HepG2 (cell line): ENCODE data around the gene NLRP4.

Experiments used
- POLR2A ChIP-seq, 2 experiments: IDR thresholded peaks; 2 replicates each; pipeline ENCODE4 v1.6.1; 2011; ENCODE audit warnings: low read depth in 2 of 2, low read length in 2 of 2, mild to moderate bottlenecking in 1 of 2, moderate library complexity in 1 of 2; ENCODE audit not compliant: insufficient read depth in 1 of 2
- TF ChIP-seq, protein P1 (sequence below): sonication (generic); formaldehyde crosslinking; conservative IDR thresholded peaks from 2 replicates; pipeline ENCODE4 v1.5.0; 2020; ENCODE audit warnings: missing genetic modification reagents
- TF ChIP-seq, protein P2 (sequence below): sonication (generic); formaldehyde crosslinking; conservative IDR thresholded peaks from 2 replicates; pipeline ENCODE4 v1.4.0; 2020; ENCODE audit warnings: missing genetic modification reagents
- TF ChIP-seq, protein P3 (sequence below): sonication (generic); formaldehyde crosslinking; IDR thresholded peaks from 2 replicates; pipeline ENCODE4 v1.5.0; 2020; ENCODE audit warnings: mild to moderate bottlenecking, missing genetic modification reagents, moderate library complexity

DNA sequence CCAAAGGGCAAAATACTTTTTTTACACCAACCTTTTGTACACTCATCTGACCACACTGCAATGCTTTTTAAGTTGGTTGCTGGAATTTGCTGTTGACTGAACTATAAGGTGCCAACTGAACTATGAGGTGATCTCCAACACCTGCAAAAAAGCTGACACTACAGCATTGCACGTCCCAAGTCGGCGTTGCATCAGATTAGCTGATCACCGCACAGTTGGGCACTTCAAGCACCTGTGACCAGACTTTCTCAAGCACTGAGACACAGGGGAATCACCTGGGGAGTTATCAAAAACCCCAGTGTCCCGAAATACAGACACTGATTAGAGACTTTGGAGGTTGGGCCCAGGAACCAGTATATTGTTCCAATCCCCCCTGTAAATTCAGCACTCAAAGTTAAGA is 5.7 kb upstream of the NLRP4 start:
- TF ChIP-seq, protein P1, sequence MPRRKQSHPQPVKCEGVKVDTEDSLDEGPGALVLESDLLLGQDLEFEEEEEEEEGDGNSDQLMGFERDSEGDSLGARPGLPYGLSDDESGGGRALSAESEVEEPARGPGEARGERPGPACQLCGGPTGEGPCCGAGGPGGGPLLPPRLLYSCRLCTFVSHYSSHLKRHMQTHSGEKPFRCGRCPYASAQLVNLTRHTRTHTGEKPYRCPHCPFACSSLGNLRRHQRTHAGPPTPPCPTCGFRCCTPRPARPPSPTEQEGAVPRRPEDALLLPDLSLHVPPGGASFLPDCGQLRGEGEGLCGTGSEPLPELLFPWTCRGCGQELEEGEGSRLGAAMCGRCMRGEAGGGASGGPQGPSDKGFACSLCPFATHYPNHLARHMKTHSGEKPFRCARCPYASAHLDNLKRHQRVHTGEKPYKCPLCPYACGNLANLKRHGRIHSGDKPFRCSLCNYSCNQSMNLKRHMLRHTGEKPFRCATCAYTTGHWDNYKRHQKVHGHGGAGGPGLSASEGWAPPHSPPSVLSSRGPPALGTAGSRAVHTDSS (CRISPR knock-in tag), result no peak
- TF ChIP-seq, protein P2, sequence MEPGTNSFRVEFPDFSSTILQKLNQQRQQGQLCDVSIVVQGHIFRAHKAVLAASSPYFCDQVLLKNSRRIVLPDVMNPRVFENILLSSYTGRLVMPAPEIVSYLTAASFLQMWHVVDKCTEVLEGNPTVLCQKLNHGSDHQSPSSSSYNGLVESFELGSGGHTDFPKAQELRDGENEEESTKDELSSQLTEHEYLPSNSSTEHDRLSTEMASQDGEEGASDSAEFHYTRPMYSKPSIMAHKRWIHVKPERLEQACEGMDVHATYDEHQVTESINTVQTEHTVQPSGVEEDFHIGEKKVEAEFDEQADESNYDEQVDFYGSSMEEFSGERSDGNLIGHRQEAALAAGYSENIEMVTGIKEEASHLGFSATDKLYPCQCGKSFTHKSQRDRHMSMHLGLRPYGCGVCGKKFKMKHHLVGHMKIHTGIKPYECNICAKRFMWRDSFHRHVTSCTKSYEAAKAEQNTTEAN (CRISPR knock-in tag), result no peak
- TF ChIP-seq POLR2A (IDR thresholded peaks at IDR 0.05; ENCODE audit: insufficient read depth in 1 of 2, low read depth in 2 of 2, low read length in 2 of 2), result no peak
- TF ChIP-seq, protein P3, sequence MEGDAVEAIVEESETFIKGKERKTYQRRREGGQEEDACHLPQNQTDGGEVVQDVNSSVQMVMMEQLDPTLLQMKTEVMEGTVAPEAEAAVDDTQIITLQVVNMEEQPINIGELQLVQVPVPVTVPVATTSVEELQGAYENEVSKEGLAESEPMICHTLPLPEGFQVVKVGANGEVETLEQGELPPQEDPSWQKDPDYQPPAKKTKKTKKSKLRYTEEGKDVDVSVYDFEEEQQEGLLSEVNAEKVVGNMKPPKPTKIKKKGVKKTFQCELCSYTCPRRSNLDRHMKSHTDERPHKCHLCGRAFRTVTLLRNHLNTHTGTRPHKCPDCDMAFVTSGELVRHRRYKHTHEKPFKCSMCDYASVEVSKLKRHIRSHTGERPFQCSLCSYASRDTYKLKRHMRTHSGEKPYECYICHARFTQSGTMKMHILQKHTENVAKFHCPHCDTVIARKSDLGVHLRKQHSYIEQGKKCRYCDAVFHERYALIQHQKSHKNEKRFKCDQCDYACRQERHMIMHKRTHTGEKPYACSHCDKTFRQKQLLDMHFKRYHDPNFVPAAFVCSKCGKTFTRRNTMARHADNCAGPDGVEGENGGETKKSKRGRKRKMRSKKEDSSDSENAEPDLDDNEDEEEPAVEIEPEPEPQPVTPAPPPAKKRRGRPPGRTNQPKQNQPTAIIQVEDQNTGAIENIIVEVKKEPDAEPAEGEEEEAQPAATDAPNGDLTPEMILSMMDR, result no peak
